Measurements from ENCODE around the gene RFLNA.

DNA sequence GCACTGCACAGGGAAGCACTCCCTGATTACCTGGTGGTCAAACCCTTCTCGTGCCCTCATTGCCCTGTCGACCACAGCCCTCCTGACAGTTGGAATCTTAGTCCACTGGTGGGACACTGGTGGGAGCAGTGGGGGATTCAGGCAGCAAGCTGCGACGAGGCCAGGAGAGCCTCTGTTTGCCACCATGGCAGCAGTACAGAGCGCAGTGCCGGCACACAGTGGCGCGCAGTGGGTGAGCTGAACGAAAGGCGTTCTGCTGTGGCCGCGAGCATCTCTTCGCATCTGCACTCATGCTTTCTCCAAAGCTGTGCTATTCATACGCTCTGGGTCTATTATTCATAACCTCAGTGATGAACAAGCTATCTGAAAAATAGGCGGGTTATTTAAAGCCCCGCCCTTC, 14.3 kb downstream of the RFLNA start:
- TF ChIP-seq, protein P1, sequence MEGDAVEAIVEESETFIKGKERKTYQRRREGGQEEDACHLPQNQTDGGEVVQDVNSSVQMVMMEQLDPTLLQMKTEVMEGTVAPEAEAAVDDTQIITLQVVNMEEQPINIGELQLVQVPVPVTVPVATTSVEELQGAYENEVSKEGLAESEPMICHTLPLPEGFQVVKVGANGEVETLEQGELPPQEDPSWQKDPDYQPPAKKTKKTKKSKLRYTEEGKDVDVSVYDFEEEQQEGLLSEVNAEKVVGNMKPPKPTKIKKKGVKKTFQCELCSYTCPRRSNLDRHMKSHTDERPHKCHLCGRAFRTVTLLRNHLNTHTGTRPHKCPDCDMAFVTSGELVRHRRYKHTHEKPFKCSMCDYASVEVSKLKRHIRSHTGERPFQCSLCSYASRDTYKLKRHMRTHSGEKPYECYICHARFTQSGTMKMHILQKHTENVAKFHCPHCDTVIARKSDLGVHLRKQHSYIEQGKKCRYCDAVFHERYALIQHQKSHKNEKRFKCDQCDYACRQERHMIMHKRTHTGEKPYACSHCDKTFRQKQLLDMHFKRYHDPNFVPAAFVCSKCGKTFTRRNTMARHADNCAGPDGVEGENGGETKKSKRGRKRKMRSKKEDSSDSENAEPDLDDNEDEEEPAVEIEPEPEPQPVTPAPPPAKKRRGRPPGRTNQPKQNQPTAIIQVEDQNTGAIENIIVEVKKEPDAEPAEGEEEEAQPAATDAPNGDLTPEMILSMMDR (conservative IDR thresholded peaks at IDR 0.05; ENCODE audit: low read depth, low read length) = no peak
- TF ChIP-seq EZH2 (IDR thresholded peaks at IDR 0.05; ENCODE audit: borderline replicate concordance, low read depth, low read length, poor library complexity, severe bottlenecking) = no peak

All from A673 (cell line).